SU-DHL-6 (cell line): Measurements from ENCODE around the gene NCAPD3.

Experiments
- H2AFZ ChIP-seq: fragments of 200-600 bp; sonication (generic); 2 replicates; pipeline ENCODE4 v1.6.1; 2014; ENCODE audit warnings: low read depth, mild to moderate bottlenecking, moderate library complexity, mixed read lengths, antibody characterized with exemption, low read length; ENCODE audit not compliant: severe bottlenecking
- H3F3A ChIP-seq: fragments of 200-600 bp; shearing (Covaris generic); 2 replicates; pipeline ENCODE4 v1.6.0; 2016; ENCODE audit warnings: antibody characterized with exemption, mild to moderate bottlenecking; ENCODE audit not compliant: insufficient read depth
- H3K27ac ChIP-seq: fragments of 200-600 bp; sonication (generic); 2 replicates; pipeline ENCODE4 v1.5.1; 2016; ENCODE audit warnings: low read depth, mild to moderate bottlenecking, low read length, moderate library complexity, mixed read lengths
- H3K27me3 ChIP-seq: fragments of 200-600 bp; sonication (generic), shearing (Covaris generic); 2 replicates; pipeline ENCODE4 v1.6.0; 2014; ENCODE audit warnings: mild to moderate bottlenecking, low read length
- H3K36me3 ChIP-seq: fragments of 200-600 bp; sonication (generic); 2 replicates; pipeline ENCODE4 v1.6.1; 2014; ENCODE audit warnings: mild to moderate bottlenecking, low read length, mixed read lengths
- H3K4me2 ChIP-seq: fragments of 300-600, 200-600 bp; shearing (Covaris generic), sonication (generic); 2 replicates; pipeline ENCODE4 v1.6.0; 2014; ENCODE audit warnings: low read length, low read depth, mild to moderate bottlenecking; ENCODE audit not compliant: poor library complexity, severe bottlenecking
- H3K4me3 ChIP-seq: fragments of 200-600 bp; sonication (generic); 2 replicates; pipeline ENCODE4 v1.5.1; 2014; ENCODE audit warnings: antibody characterized with exemption, low read length, mild to moderate bottlenecking, mixed read lengths; ENCODE audit not compliant: insufficient read depth, poor library complexity, severe bottlenecking
- H3K79me2 ChIP-seq: fragments of 200-600 bp; sonication (generic); 2 replicates; pipeline ENCODE4 v1.6.1; 2014; ENCODE audit warnings: mild to moderate bottlenecking, low read length, moderate library complexity; ENCODE audit not compliant: insufficient read depth
- H3K9ac ChIP-seq: fragments of 200-600 bp; sonication (generic); 2 replicates; pipeline ENCODE4 v1.7.0; 2014; ENCODE audit warnings: mild to moderate bottlenecking, low read length
- H3K9me2 ChIP-seq: fragments of 200-600 bp; sonication (generic); replicated peaks from 2 replicates; pipeline ENCODE4 v1.6.1; 2014; ENCODE audit warnings: low read length; ENCODE audit not compliant: insufficient read depth
- H3K9me3 ChIP-seq: fragments of 200-600 bp; sonication (generic); 2 replicates; pipeline ENCODE4 v1.6.1; 2014; ENCODE audit warnings: low read length, mixed read lengths; ENCODE audit not compliant: insufficient read depth
- H4K20me1 ChIP-seq: fragments of 200-600 bp; sonication (generic); 2 replicates; pipeline ENCODE4 v1.6.1; 2014; ENCODE audit warnings: low read depth, mild to moderate bottlenecking, antibody characterized with exemption, low read length, moderate library complexity, mixed read lengths
- CTCF ChIP-seq: fragments of 200-600 bp; sonication (generic); IDR thresholded peaks from one replicate; pipeline ENCODE4 v1.5.1; 2017; ENCODE audit warnings: antibody characterized with exemption, mild to moderate bottlenecking, low read length, moderate library complexity; ENCODE audit not compliant: insufficient read depth, poor library complexity, severe bottlenecking
- EZH2phosphoT487 ChIP-seq: fragments of 200-600 bp; sonication (generic), shearing (Covaris generic); conservative IDR thresholded peaks from 2 replicates; pipeline ENCODE4 v1.6.1; 2018; ENCODE audit warnings: mild to moderate bottlenecking, antibody characterized with exemption, low read length, moderate library complexity, mixed read lengths

Gene NCAPD3

GRCh38 chr11:134271978-134272377, 48.2 kb upstream of the NCAPD3 start:
- no peaks in the 10 kb centered on the region for H3K79me2 ChIP-seq
- H3F3A ChIP-seq, result no peaks in the 10 kb centered on the region
- no peak overlapping the region for H3K4me3 ChIP-seq
- no peak overlapping the region for H3K9ac ChIP-seq
- H3K9me3 ChIP-seq, result no peaks in the 10 kb centered on the region
- H4K20me1 ChIP-seq, result no peaks in the 10 kb centered on the region
- TF ChIP-seq EZH2phosphoT487 (no peak), CTCF (no peak)
- H3K27me3 ChIP-seq, result no peaks in the 10 kb centered on the region
- no peak overlapping the region for H2AFZ ChIP-seq
- H3K4me2 ChIP-seq, result no peak overlapping the region
- no peak overlapping the region for H3K27ac ChIP-seq
- H3K36me3 ChIP-seq, result no peaks in the 10 kb centered on the region
- H3K9me2 ChIP-seq, result no peaks in the 10 kb centered on the region

- H2AFZ ChIP-seq, result no peak overlapping the region
- no peaks in the 10 kb centered on the region for H3K79me2 ChIP-seq
- no peak overlapping the region for H3K4me2 ChIP-seq
These were observed 46.5 kb upstream of the NCAPD3 start for GRCh38 chr11:134270250-134270714.

GRCh38 chr11:134267966-134268365, 44.2 kb upstream of the NCAPD3 start:
- Histone ChIP-seq H3K4me3 (no peak overlapping the region), H3K36me3 (no peaks in the 10 kb centered on the region), H3K4me2 (no peak overlapping the region), H3K27ac (no peak overlapping the region), H3K9me3 (no peaks in the 10 kb centered on the region), H3K9me2 (no peaks in the 10 kb centered on the region), H3K79me2 (no peaks in the 10 kb centered on the region), H3K27me3 (no peaks in the 10 kb centered on the region), H2AFZ (no peak overlapping the region), H4K20me1 (no peaks in the 10 kb centered on the region), H3K9ac (no peak overlapping the region), H3F3A (no peaks in the 10 kb centered on the region)
- no peak for TF ChIP-seq EZH2phosphoT487
- no peak for TF ChIP-seq CTCF

More at GRCh38 chr11:134270250-134270714, 46.5 kb upstream of the NCAPD3 start:
- H3K36me3 ChIP-seq, result no peaks in the 10 kb centered on the region
- H3K27ac ChIP-seq, result no peak overlapping the region
- no peaks in the 10 kb centered on the region for H3K27me3 ChIP-seq
- no peaks in the 10 kb centered on the region for H3K9me2 ChIP-seq
- no peaks in the 10 kb centered on the region for H3K9me3 ChIP-seq
- H3K4me3 ChIP-seq, result no peak overlapping the region
- no peaks in the 10 kb centered on the region for H3F3A ChIP-seq
- no peak overlapping the region for H3K9ac ChIP-seq
- H4K20me1 ChIP-seq, result no peaks in the 10 kb centered on the region
- TF ChIP-seq EZH2phosphoT487 (no peak), CTCF (no peak)

GRCh38 chr11:134267461-134267860, 43.7 kb upstream of the NCAPD3 start:
- no peak overlapping the region for H3K4me2 ChIP-seq
- H2AFZ ChIP-seq, result no peak overlapping the region
- H3K4me3 ChIP-seq, result no peak overlapping the region
- TF ChIP-seq EZH2phosphoT487 (no peak), CTCF (no peak)
- no peaks in the 10 kb centered on the region for H3K27me3 ChIP-seq
- H3K79me2 ChIP-seq, result no peaks in the 10 kb centered on the region
- H4K20me1 ChIP-seq, result no peaks in the 10 kb centered on the region
- H3K27ac ChIP-seq, result no peak overlapping the region
- no peaks in the 10 kb centered on the region for H3K9me3 ChIP-seq
- no peaks in the 10 kb centered on the region for H3K9me2 ChIP-seq
- no peaks in the 10 kb centered on the region for H3K36me3 ChIP-seq
- no peaks in the 10 kb centered on the region for H3F3A ChIP-seq
- H3K9ac ChIP-seq, result no peak overlapping the region
